Measurements from ENCODE around the gene USP10. TPM values are rescaled to one million over a fixed set of nuclear protein-coding genes. Genes with fewer than 3 reads are reported as not detected.

USP10 gene
- total RNA-seq, 1 experiment from 2014 or later = 50.4 TPM

DNA sequence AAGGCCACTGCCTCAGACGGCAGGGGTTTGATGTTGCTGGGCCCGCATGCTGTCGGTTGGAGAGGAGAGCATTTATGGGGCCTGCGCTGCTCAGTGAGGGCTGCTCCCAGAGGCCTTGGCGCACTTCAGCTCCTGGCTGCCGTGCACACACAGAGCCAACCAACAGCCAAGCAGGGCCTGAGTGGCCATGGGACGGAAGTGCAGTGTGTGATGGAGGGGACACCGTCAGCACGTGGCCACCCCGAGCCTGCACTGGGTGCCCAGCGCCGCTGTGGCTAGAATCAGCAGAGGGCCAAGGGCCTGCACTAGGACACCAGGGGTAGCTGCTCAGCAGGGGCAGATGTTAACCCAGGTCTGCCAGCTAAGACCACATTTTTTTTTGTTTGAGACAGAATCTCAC lies 29.7 kb upstream of the USP10 start:
- no peak overlapping the region for H3K4me2 ChIP-seq (ENCODE audit: low read length)
- no peaks in the 10 kb centered on the region for H3K9me2 ChIP-seq (replicated peaks; ENCODE audit: low read length)
- ChIA-PET CTCF (no interaction called here), POLR2A (ENCODE audit: unreplicated experiment) (no interaction called here)
- no peak for TF ChIP-seq EZH2phosphoT487 (IDR thresholded peaks at IDR 0.05; ENCODE audit: borderline replicate concordance, low read length)
- no peaks in the 10 kb centered on the region for H3K9me3 ChIP-seq (ENCODE audit: low read length)
- H3K79me2 ChIP-seq (ENCODE audit: low read length) = no peaks in the 10 kb centered on the region
- no peak overlapping the region for H2AFZ ChIP-seq (ENCODE audit: low read length)
- ATAC-seq = no peak
- intact Hi-C loops (cut with micrococcal nuclease) = no loop called here
- no peak overlapping the region for H3K4me3 ChIP-seq (ENCODE audit: low read length)
- no peak for DNase-seq
- no peak overlapping the region for H3K27ac ChIP-seq (ENCODE audit: low read length)
- no peaks in the 10 kb centered on the region for H4K20me1 ChIP-seq (ENCODE audit: low read length)
- H3K36me3 ChIP-seq (ENCODE audit: low read depth, low read length) = no peaks in the 10 kb centered on the region
- no peak overlapping the region for H3K9ac ChIP-seq (ENCODE audit: low read length)
- BruUV-seq (replicated peaks) = no TSS peak
- H3F3A ChIP-seq (ENCODE audit: low read length, unreplicated experiment) = no peaks in the 10 kb centered on the region
- H3K27me3 ChIP-seq (ENCODE audit: low read length) = no peaks in the 10 kb centered on the region
- H3K4me1 ChIP-seq (ENCODE audit: insufficient read depth, low read length) = 0 out of 2 replicates have a peak, but pooled peaks cover 5% of the 10 kb centered on the region

DNA sequence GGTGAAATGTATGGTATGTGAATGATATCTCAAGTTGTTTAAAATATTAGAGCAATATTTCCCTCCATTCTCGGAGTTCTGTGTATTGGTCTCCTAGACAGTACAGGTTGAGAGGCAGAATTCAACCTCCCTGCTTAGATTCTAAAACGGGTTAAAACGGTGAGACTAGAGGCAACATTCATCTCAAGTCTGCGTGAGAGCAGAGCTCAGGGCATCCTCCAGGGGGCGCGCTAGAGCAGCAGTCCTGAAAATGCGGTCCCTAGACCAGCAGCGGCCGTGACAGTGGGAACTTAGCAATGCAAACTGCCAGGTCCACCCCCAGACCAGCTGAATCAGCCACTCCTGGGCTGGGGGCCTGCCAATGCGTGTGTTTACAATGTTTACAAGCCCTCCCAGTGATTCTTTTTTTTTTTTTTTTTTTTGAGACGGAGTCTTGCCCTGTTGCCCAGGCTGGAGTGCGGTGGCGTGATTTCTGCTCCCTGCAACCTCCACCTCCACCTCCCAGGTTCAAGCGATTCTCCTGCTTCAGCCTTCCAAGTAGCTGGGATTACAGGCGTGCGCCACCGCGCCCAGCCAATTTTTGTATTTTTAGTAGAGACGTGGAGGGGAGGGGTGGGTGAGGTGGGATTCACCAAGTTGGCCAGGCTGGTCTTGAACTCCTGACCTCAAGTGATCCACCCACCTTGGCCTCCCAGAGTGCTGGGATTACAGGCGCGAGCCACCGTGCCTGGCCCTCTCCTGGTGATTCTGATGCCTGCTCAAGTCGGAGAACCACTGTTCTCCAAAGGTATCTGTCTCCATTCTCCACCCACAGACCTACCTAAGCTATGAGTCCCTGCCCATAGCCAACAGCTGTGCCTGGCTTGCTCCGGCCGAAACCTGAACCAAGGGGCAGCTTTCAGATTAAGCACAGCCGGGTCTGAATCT lies 27.3 kb upstream of the USP10 start:
- ChIA-PET CTCF (interaction anchor here (0.6 to 1.9 kb wide), 5 partner anchors 51 to 131 kb away, joined by 3 to 7 read pairs (median 5); no protein-coding TSS in a partner anchor), POLR2A (ENCODE audit: unreplicated experiment) (no interaction called here)
- intact Hi-C loops (cut with micrococcal nuclease) = loop anchor here (1.0 kb wide), 1 partner anchor 54 kb away; no protein-coding TSS in a partner anchor

DNA sequence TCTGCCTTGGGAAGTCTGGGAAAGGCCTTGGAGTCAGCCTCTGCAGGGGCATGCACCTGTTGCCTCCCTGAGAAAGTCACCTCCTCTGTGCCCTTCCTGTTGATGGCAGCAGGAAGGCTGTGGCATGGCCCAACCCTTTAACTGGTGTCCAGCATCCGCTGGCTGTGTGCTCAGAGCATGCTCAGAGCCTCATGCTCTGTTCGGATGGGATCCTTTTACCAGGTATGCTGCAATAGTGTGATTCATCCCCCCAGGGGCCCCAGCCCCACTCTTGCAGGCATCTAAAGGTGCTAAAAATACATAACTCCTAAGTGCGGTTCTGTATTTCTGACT lies 26.6 kb upstream of the USP10 start:
- BruUV-seq (replicated peaks) = no TSS peak
- no peaks in the 10 kb centered on the region for H3K9me3 ChIP-seq (ENCODE audit: low read length)
- no peak overlapping the region for H3K9ac ChIP-seq (ENCODE audit: low read length)
- H3K27me3 ChIP-seq (ENCODE audit: low read length) = no peaks in the 10 kb centered on the region
- TF ChIP-seq, protein P1, sequence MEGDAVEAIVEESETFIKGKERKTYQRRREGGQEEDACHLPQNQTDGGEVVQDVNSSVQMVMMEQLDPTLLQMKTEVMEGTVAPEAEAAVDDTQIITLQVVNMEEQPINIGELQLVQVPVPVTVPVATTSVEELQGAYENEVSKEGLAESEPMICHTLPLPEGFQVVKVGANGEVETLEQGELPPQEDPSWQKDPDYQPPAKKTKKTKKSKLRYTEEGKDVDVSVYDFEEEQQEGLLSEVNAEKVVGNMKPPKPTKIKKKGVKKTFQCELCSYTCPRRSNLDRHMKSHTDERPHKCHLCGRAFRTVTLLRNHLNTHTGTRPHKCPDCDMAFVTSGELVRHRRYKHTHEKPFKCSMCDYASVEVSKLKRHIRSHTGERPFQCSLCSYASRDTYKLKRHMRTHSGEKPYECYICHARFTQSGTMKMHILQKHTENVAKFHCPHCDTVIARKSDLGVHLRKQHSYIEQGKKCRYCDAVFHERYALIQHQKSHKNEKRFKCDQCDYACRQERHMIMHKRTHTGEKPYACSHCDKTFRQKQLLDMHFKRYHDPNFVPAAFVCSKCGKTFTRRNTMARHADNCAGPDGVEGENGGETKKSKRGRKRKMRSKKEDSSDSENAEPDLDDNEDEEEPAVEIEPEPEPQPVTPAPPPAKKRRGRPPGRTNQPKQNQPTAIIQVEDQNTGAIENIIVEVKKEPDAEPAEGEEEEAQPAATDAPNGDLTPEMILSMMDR (conservative IDR thresholded peaks at IDR 0.05; ENCODE audit: low read depth, low read length) = no peak
- no peak for TF ChIP-seq EZH2 (IDR thresholded peaks at IDR 0.05; ENCODE audit: low read length, unreplicated experiment)
- TF ChIP-seq EZH2phosphoT487 (IDR thresholded peaks at IDR 0.05; ENCODE audit: borderline replicate concordance, low read length) = no peak
- no peaks in the 10 kb centered on the region for H3K36me3 ChIP-seq (ENCODE audit: low read depth, low read length)
- H3K4me3 ChIP-seq (ENCODE audit: low read length) = no peak overlapping the region
- peak; percentile 36 for ATAC-seq
- H3K9me2 ChIP-seq (replicated peaks; ENCODE audit: low read length) = no peaks in the 10 kb centered on the region
- 0 out of 2 replicates have a peak, but pooled peaks cover 5% of the 10 kb centered on the region for H3K4me1 ChIP-seq (ENCODE audit: insufficient read depth, low read length)
- POLR2A ChIA-PET (ENCODE audit: unreplicated experiment) = no interaction called here
- no peak overlapping the region for H2AFZ ChIP-seq (ENCODE audit: low read length)
- DNase-seq = peak; percentile 56
- H3K4me2 ChIP-seq (ENCODE audit: low read length) = no peak overlapping the region
- H3K79me2 ChIP-seq (ENCODE audit: low read length) = no peaks in the 10 kb centered on the region
- intact Hi-C loops (cut with micrococcal nuclease) = no loop called here
- CTCF ChIA-PET = interaction anchor here (1.6 kb wide), 1 partner anchor 53 kb away, joined by 5 read pairs; no protein-coding TSS in a partner anchor
- H3K27ac ChIP-seq (ENCODE audit: low read length) = no peak overlapping the region
- no peaks in the 10 kb centered on the region for H3F3A ChIP-seq (ENCODE audit: low read length, unreplicated experiment)
- no peaks in the 10 kb centered on the region for H4K20me1 ChIP-seq (ENCODE audit: low read length)

More for the DNA sequence above, 27.3 kb upstream of the USP10 start:
- ATAC-seq (peak; percentile 87), DNase-seq (peak; percentile 71)
- 0 out of 2 replicates have a peak, but pooled peaks cover 5% of the 10 kb centered on the region for H3K4me1 ChIP-seq (ENCODE audit: insufficient read depth, low read length)
- no peaks in the 10 kb centered on the region for H3K9me3 ChIP-seq (ENCODE audit: low read length)
- H3F3A ChIP-seq (ENCODE audit: low read length, unreplicated experiment) = no peaks in the 10 kb centered on the region
- H3K9ac ChIP-seq (ENCODE audit: low read length) = no peak overlapping the region
- no peaks in the 10 kb centered on the region for H3K9me2 ChIP-seq (replicated peaks; ENCODE audit: low read length)
- H3K36me3 ChIP-seq (ENCODE audit: low read depth, low read length) = no peaks in the 10 kb centered on the region
- TF ChIP-seq, protein P1 (conservative IDR thresholded peaks at IDR 0.05; ENCODE audit: low read depth, low read length) = peak; percentile 83
- TF ChIP-seq EZH2phosphoT487 (IDR thresholded peaks at IDR 0.05; ENCODE audit: borderline replicate concordance, low read length) = no peak
- no peaks in the 10 kb centered on the region for H3K27me3 ChIP-seq (ENCODE audit: low read length)
- no peak overlapping the region for H2AFZ ChIP-seq (ENCODE audit: low read length)
- BruUV-seq (replicated peaks) = no TSS peak
- no peak overlapping the region for H3K4me3 ChIP-seq (ENCODE audit: low read length)
- H3K27ac ChIP-seq (ENCODE audit: low read length) = no peak overlapping the region
- H4K20me1 ChIP-seq (ENCODE audit: low read length) = no peaks in the 10 kb centered on the region
- H3K4me2 ChIP-seq (ENCODE audit: low read length) = no peak overlapping the region; the same call in 1 of the 2 replicates
- no peaks in the 10 kb centered on the region for H3K79me2 ChIP-seq (ENCODE audit: low read length)

Measured in PC-3 (cell line).